Transverse colon (tissue), 4 donors: ENCODE data around the gene RETREG3. TPM values are rescaled to one million over a fixed set of nuclear protein-coding genes. Genes with fewer than 3 reads are reported as not detected.
"Not testable (repeated sequence)": the region's sequence is repeated elsewhere in the genome, so short reads cannot be mapped to it uniquely, and the experiment has no call there.

ENCODE experiments used
- DNase-seq: peaks from one replicate; pipeline ENCODE4 v3.0.0-alpha.2; 2019
- H3K27ac ChIP-seq, 4 donors: fragments of 200-600 bp; sonication (generic); 2 replicates each; pipeline ENCODE4 v1.5.1; 2016 to 2018; ENCODE audit warnings: inconsistent platforms in 4 of 4
- H3K27me3 ChIP-seq: fragments of 200-600 bp; sonication (generic); 2 replicates; pipeline ENCODE4 v1.5.1; 2017; ENCODE audit warnings: inconsistent platforms
- H3K36me3 ChIP-seq, 4 donors: fragments of 200-600 bp; sonication (generic); 2 replicates each; pipeline ENCODE4 v1.5.1; 2017 to 2019; ENCODE audit warnings: inconsistent platforms in 4 of 4
- H3K4me1 ChIP-seq, 4 donors: fragments of 200-600 bp; sonication (generic); 2 replicates each; pipeline ENCODE4 v1.5.1; 2017 to 2020; ENCODE audit warnings: inconsistent platforms in 4 of 4
- H3K4me3 ChIP-seq, 4 donors: fragments of 200-600 bp; sonication (generic); 1 replicate in 1 of 4; 2 replicates in 3 of 4; pipeline versions ENCODE4 v1.5.1 to v1.6.1; 2017 to 2019; ENCODE audit warnings: inconsistent platforms in 4 of 4
- H3K9me3 ChIP-seq, 2 donors: fragments of 200-600 bp; sonication (generic); 2 replicates each; pipeline ENCODE4 v1.5.1; 2017 to 2019; ENCODE audit warnings: inconsistent platforms in 2 of 2
- EP300 ChIP-seq: sonication (generic); formaldehyde crosslinking; IDR thresholded peaks from one replicate; pipeline ENCODE4 v1.6.1; 2017; ENCODE audit warnings: antibody characterized with exemption, low read depth
- POLR2A ChIP-seq: fragments of 450-650 bp; IDR thresholded peaks from one replicate; pipeline ENCODE4 v1.6.1; 2016; ENCODE audit warnings: antibody characterized with exemption, mild to moderate bottlenecking, moderate library complexity
- POLR2AphosphoS5 ChIP-seq, 3 donors: sonication (generic); formaldehyde crosslinking; IDR thresholded peaks; one replicate each; pipeline ENCODE4 v1.6.1; 2016; ENCODE audit warnings: antibody characterized with exemption in 3 of 3
- WGBS, 2 donors: methylation state at CpG; one replicate each; pipeline ENCODE4 v1.1.5; 2018; ENCODE audit warnings: low coverage in 1 of 2; 5-methylcytosine and 5-hydroxymethylcytosine counted together
- in situ Hi-C, 4 donors: fragments of 200-750 bp; cut with MboI; loops; one replicate each; pipeline versions ENCODE4 v1.15.0 to v1.15.1; 2017; ENCODE audit warnings: low sequenced_read_pairs in 3 of 4, low pct_ligation_motif_present in 1 of 4, low pct_unique_long_range_greater_than_20kb in 1 of 4
- intact Hi-C: fragments of 100-400 bp; cut with DNase I; formaldehyde crosslinking; loops from one replicate; pipeline ENCODE4 v1.15.1; 2023; ENCODE audit warnings: low total_unique reads
- total RNA-seq, 4 donors: library from RNA; depleted of rRNA; stranded (reverse); fragments of >200 nt; gene quantifications; one replicate each; pipeline ENCODE4 v1.1.0, GENCODE V29; 2016
- TF ChIP-seq, protein P1 (sequence below), 5 experiments: fragments of 200-600 bp in 3 of 5; fragments of 450-650 bp in 2 of 5; sonication (generic) in 3 of 5; IDR thresholded peaks; 1 replicate in 2 of 5; 2 replicates in 3 of 5; pipeline ENCODE4 v1.5.1; 2016 to 2017; ENCODE audit warnings: antibody characterized with exemption in 5 of 5, inconsistent platforms in 3 of 5, mild to moderate bottlenecking in 2 of 5, moderate library complexity in 1 of 5

The RETREG3 gene
- total RNA-seq, 4 donors from 2014 or later = 47.2 to 71.8 (median 59.0) TPM

DNA sequence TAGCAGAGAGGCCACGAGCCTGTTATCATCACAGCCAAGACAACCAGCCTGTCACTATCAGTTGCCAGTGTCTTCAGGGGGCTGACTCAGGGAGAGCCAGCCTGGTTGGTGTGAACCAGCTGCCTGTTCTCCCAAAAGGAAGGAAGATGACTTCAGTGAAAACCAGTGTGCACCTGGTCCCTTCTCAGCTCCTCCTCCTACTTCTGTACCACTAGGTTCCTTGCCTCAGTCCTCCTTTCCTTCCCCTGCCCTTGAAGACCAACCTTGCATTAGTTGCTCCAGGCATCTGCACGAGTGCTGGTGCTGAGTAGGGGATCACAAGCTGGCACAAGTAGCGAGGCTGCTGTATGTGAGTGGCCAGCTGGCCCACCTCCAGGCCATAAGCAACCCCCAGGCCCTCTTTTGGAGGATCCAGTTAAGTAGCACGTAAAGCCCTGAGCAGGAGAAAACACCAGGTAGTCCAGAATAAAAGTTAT is 8.8 kb upstream of the RETREG3 start:
- no peaks in the 10 kb centered on the region for H3K27me3 ChIP-seq
- in situ Hi-C loops = no loop called here
- no peaks in the 10 kb centered on the region for H3K9me3 ChIP-seq
- peaks cover 0 to 20% (median 4%) of the 10 kb centered on the region in 4 donors for H3K36me3 ChIP-seq
- H3K4me3 ChIP-seq = no peak overlapping the region
- whole genome bisulfite sequencing, 2 donors = 66 to 100% methylated on average over 1 to 4 of the region's 4 CpGs
- H3K4me1 ChIP-seq = peaks cover 0 to 12% (median 2%) of the 10 kb centered on the region in 4 donors
- intact Hi-C loops = loop anchor here (5.0 kb wide), 1 partner anchor 1689 kb away; the partner anchor contains the start of gene RUNDC3A
- peak; percentile 20 for DNase-seq
- H3K27ac ChIP-seq = peak overlapping the region in 2 of 4 donors; percentile 42 to 59
- TF ChIP-seq, protein P1, sequence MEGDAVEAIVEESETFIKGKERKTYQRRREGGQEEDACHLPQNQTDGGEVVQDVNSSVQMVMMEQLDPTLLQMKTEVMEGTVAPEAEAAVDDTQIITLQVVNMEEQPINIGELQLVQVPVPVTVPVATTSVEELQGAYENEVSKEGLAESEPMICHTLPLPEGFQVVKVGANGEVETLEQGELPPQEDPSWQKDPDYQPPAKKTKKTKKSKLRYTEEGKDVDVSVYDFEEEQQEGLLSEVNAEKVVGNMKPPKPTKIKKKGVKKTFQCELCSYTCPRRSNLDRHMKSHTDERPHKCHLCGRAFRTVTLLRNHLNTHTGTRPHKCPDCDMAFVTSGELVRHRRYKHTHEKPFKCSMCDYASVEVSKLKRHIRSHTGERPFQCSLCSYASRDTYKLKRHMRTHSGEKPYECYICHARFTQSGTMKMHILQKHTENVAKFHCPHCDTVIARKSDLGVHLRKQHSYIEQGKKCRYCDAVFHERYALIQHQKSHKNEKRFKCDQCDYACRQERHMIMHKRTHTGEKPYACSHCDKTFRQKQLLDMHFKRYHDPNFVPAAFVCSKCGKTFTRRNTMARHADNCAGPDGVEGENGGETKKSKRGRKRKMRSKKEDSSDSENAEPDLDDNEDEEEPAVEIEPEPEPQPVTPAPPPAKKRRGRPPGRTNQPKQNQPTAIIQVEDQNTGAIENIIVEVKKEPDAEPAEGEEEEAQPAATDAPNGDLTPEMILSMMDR (IDR thresholded peaks at IDR 0.05) = no peak
- peak in 1 of 3 donors; percentile 25 for TF ChIP-seq POLR2AphosphoS5 (IDR thresholded peaks at IDR 0.05)
- TF ChIP-seq EP300 = no peak
- TF ChIP-seq POLR2A = no peak

DNA sequence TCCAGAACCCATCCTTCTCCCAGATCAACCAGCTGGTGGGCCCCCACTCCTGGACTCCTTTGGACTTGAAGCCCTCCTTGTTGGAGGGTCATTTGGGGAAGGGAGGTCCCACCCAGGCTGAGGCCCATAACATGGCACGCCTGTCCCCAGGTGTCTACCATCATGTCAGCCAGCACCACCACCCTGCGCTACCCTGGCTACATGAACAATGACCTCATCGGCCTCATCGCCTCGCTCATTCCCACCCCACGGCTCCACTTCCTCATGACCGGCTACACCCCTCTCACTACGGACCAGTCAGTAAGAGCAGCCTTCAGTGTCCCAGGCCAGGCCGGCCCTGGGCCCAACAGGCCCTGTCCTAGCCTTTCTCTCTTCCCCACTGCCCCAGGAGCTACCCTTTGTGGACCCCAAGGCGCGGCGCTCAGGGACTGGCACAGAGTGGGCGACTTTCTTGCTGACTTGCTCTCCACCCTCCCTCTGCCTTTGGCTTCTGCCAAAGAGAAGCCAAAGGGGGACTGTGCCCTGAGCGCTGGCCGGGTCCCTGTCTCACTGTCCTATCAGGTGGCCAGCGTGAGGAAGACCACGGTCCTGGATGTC is 4.6 kb upstream of the RETREG3 start:
- TF ChIP-seq EP300 (no peak), POLR2AphosphoS5 (IDR thresholded peaks at IDR 0.05) (no peak), POLR2A (no peak)
- TF ChIP-seq, protein P1 (IDR thresholded peaks at IDR 0.05) = no peak
- in situ Hi-C loops = no loop called here
- Histone ChIP-seq H3K27me3 (no peaks in the 10 kb centered on the region), H3K4me3 (no peak overlapping the region), H3K36me3 (peaks cover 0 to 20% (median 5%) of the 10 kb centered on the region in 4 donors), H3K27ac (no peak overlapping the region), H3K9me3 (no peaks in the 10 kb centered on the region), H3K4me1 (peaks cover 4 to 18% (median 6%) of the 10 kb centered on the region in 4 donors)
- intact Hi-C loops = no loop called here
- 84 to 96% methylated on average over 5 to 16 of the region's 17 CpGs for WGBS, 2 donors
- no peak for DNase-seq

DNA sequence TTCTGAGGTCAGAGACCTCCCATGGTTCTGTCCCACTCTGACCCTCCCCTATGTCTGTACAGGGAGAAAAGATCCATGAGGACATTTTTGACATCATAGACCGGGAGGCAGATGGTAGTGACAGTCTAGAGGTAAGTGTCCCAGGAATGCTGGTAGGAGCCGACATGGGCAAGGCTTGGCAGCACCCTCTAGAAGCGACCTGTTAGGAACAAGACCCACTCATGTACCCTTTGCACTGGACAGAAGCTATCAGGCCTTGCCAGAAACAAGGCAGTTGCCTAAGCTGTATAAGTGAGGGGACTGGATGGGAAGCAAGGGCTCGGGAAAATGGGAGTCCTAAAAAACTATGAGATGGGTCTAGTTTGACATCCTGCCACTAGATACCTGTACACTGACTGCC is 2.8 kb upstream of the RETREG3 start:
- no peaks in the 10 kb centered on the region for H3K27me3 ChIP-seq
- H3K4me3 ChIP-seq = no peak overlapping the region
- intact Hi-C loops (no loop called here), in situ Hi-C loops (no loop called here)
- no peaks in the 10 kb centered on the region for H3K9me3 ChIP-seq
- 100% methylated on average over 2 to 4 of the region's 4 CpGs for WGBS, 2 donors
- no peak for DNase-seq
- H3K27ac ChIP-seq = no peak overlapping the region
- H3K36me3 ChIP-seq = peaks cover 0 to 20% (median 5%) of the 10 kb centered on the region in 4 donors
- no peak for TF ChIP-seq EP300
- TF ChIP-seq, protein P1 (IDR thresholded peaks at IDR 0.05) = no peak
- no peak for TF ChIP-seq POLR2AphosphoS5 (IDR thresholded peaks at IDR 0.05)
- TF ChIP-seq POLR2A = no peak
- H3K4me1 ChIP-seq = peaks cover 12 to 25% (median 19%) of the 10 kb centered on the region in 4 donors

DNA sequence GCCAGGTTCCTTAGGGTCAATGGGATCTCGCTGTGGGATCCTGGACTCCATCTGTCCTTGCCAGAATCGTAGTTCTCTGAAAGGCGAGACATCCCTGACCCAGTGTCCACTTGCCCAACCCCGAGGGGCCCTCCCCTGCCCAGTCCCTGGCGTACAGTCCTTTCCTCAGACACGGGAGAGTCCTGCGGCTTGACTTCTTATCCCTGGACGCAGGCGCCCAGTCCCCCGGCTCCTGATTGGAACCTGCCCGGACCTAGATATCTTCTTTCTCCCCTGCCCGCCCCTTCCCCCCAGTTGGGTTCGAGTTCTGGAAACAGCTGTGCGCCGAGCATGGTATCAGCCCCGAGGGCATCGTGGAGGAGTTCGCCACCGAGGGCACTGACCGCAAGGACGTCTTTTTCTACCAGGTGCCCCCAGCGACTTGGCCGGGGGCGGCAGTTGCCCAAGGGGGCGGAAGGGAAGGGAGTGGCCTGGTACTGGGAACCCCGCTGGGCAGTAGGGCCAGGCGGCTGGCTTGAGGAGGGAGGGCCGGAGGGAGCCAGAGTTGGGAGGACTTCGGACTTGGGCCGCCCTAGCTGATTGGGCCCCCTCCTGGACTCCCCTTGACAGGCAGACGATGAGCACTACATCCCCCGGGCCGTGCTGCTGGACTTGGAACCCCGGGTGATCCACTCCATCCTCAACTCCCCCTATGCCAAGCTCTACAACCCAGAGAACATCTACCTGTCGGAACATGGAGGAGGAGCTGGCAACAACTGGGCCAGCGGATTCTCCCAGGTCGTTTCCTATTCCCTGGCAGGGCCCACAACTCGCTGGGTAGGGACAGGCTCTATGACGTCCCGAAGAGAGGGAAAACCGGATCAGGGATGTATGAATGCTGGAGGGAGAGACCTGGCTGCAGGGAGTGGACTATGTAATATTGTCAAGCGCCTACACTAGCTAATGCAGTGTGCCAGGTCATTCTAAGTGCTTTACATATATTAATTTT is 934 bp upstream of the RETREG3 start:
- in situ Hi-C loops (loop anchor here in 1 of 4 donors (10.0 kb wide), 1 partner anchor 75 kb away; the partner anchor contains the start of genes CCR10 and CNTNAP1), intact Hi-C loops (loop anchor here (10.0 kb wide), 1 partner anchor 75 kb away; the partner anchor contains the start of genes CCR10 and CNTNAP1)
- 10 to 18% methylated on average over 5 to 36 of the region's 42 CpGs for WGBS, 2 donors

More for the DNA sequence above, 934 bp upstream of the RETREG3 start:
- peak; percentile 16 for DNase-seq
- H3K36me3 ChIP-seq = peaks cover 0 to 16% (median 5%) of the 10 kb centered on the region in 4 donors
- H3K27ac ChIP-seq = peak overlapping the region; percentile 90 to 97 (median 92)
- not testable (repeated sequence) for H3K27me3 ChIP-seq, H3K9me3 ChIP-seq
- H3K4me1 ChIP-seq = peaks cover 20 to 37% (median 31%) of the 10 kb centered on the region in 4 donors
- H3K4me3 ChIP-seq = peak overlapping the region; percentile 48 to 83 (median 68)
